GM19035 (cell line): ENCODE results near the gene PTPRN2.

Source experiments
- ATAC-seq: cut with Tn5 transposase; IDR thresholded peaks from one replicate; pipeline ENCODE4 v1.9.1; 2021; ENCODE audit not compliant: unreplicated experiment

PTPRN2 gene

DNA sequence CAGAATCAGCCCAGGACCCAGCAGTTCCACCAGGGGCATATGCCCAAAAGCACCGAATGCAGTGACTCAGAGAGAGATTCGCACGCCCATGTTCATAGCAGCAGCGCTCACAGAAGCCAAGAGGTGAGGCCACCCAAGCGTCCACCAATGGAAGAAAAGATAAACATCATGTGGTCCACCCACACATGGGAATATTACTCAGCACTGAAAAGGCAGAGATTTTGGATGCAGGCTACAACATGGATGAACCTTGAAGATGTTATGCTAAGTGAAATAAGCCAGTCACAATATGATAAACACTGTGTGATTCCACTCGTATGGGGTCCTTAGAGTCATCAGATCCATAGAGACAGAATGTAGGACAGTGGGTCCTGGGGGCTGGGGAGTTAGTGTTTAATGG is 823.4 kb downstream of the PTPRN2 start:
- ATAC-seq = no peak

DNA sequence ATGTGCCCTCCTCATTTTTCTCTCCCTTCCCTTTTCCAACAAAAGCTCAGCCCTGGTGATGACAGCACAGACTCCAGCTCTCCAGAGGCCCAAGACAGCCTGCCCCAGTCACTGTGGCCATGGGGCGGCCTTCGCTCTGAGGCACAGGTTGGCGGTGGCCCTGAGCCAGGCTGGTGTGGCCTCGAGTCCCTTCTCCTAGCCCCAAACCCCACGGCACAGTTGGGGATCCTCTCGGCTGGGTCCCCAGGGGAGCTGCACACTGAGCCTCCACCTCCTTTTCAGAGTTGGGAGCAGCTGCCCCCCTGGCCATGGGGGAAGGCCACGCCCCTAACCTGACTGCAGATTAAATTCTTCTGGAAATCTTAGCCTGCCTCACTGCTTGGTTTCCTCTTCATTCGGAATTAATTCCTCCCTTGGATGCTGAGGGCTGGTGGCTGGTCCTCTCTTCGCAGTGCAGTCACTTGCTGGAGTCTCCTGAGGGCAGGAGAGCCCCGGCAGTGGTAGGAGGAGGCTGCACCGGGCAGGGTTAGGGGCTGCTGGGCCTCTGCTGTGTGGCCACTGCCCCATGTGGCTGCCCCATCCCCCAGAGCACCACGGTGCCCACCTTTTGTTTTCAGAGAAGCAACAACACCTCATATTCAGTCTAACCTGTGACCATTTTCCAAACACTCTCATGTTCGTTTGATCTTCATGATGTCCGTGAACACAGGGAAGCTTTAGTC is 824.2 kb downstream of the PTPRN2 start:
- ATAC-seq = no peak

DNA sequence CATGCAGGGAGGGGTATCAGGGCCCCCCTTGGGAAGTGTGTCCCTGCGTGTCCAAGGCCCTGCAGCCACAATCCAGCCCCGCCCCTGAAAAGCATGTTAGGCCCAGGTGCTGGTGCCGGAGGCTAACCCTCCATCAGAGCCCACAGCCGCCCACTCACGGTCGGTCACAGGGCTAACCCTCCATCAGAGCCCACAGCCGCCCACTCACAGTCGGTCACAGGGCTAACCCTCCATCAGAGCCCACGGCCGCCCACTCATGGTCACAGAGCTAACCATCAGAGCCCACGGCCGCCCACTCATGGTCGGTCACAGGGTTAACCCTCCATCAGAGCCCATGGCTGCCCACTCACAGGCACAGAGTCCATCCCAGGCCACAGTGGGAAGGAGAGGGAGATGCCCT is 824.8 kb downstream of the PTPRN2 start:
- no peak for ATAC-seq

DNA sequence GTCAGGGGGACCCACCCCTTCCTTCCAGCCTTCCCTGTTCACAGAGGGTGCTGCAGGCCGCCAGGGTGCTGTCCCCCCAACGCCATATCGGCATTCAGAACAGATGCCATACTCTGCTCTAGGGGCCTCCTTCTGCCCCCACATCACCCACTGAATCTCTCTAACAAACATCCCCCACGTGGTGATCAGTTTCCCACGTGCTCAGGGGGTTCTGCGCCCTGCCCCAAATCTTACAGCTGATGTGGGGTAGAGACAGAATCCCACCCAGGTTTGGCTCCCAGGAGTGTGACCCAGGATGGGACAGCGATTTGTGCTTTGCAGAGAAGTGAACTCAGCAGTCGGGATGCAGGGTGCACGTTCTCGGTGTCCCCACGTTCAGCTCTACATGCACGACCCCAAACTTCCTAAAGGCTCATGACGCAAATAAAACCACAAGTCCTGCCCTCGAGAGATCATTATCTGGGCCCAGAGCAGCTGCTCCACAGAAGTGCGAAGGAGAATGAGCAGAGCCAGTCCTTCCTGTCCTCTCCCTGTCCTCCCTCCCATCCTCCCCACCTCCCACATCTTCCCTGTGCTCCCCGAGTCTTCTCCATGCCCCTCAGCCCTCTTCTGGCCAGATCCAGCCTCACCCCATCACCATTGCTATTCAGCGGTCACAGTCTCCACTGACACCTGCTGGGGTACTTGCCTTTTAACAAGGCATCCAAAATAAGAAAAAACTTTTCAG is 827.5 kb downstream of the PTPRN2 start:
- ATAC-seq = no peak

GRCh38 chr7:157759246-157759805 is 828.3 kb downstream of the PTPRN2 start:
- ATAC-seq = no peak

GRCh38 chr7:157758468-157759245 is 829.0 kb downstream of the PTPRN2 start:
- ATAC-seq = no peak

GRCh38 chr7:157757776-157758467 is 829.7 kb downstream of the PTPRN2 start:
- ATAC-seq = no peak

DNA sequence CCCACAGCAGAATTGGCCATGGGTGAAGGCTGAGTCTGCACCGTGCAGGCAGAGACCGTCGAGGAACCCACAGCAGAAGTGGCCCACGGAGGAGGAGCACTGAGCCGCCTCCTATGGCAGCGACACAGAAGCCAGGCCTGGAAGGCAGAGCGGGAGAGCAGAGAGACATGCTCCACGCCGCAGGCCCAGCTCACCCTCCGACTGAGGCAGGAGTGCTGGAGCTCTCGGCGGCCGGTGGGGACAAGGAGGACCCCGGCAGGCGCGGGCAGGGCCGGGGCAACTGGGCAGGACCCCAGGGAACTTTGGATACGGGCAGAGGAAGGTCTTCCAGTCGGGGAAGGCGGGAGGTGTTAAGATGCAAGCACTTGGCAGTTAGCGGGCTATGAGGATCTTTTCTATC is 830.4 kb downstream of the PTPRN2 start:
- ATAC-seq = no peak

GRCh38 chr7:157755741-157756140 is 831.9 kb downstream of the PTPRN2 start:
- ATAC-seq = no peak

GRCh38 chr7:157754416-157754790 is 833.2 kb downstream of the PTPRN2 start:
- ATAC-seq = no peak

- no peak for ATAC-seq
These were observed 833.8 kb downstream of the PTPRN2 start for GRCh38 chr7:157753713-157754415.

DNA sequence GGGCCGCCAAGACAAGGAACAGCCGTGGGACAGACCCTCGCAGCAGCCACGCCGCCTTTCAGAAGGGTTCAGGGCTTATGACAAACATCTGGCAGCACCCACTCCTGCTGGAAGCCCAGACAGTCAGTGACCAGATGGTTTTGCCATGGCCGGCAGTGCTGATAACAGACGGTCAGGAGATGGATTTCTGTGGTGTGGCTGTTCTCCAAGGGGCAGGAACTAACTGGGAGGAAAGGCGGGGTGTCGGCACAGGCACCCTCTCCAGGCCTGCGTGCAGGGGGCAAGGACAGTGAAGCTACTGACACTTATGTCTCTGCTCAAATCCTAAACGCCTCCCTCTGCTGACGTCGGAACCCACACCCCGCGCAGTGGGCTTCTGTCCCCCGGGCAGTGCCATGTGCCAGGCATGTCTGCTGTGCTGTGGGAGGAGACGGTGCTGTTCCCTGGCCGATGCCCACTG is 834.8 kb downstream of the PTPRN2 start:
- no peak for ATAC-seq

- no peak for ATAC-seq
These were observed 835.5 kb downstream of the PTPRN2 start for GRCh38 chr7:157751951-157752673.

GRCh38 chr7:157751406-157751805 is 836.2 kb downstream of the PTPRN2 start:
- ATAC-seq = no peak

- no peak for ATAC-seq
These were observed 837.3 kb downstream of the PTPRN2 start for GRCh38 chr7:157750291-157750690.

- no peak for ATAC-seq
These were observed 841.6 kb downstream of the PTPRN2 start for GRCh38 chr7:157745721-157746709.

- no peak for ATAC-seq
These were observed 842.6 kb downstream of the PTPRN2 start for GRCh38 chr7:157744786-157745601.
